Uterus (tissue), 2 donors: ENCODE measurements around the gene EIPR1.

Source experiments
- POLR2A ChIP-seq, 2 donors: fragments of 450-650 bp; IDR thresholded peaks; one replicate each; pipeline ENCODE4 v1.6.1; 2016; ENCODE audit warnings: antibody characterized with exemption in 2 of 2, mild to moderate bottlenecking in 1 of 2, moderate library complexity in 1 of 2
- TF ChIP-seq, protein P1 (sequence below), 4 experiments: fragments of 200-600 bp in 2 of 4; fragments of 450-650 bp in 2 of 4; sonication (generic) in 2 of 4; IDR thresholded peaks; one replicate each; pipeline ENCODE4 v1.5.1; 2016 to 2019; ENCODE audit warnings: antibody characterized with exemption in 4 of 4, mild to moderate bottlenecking in 2 of 4, moderate library complexity in 1 of 4

- TF ChIP-seq, protein P1, sequence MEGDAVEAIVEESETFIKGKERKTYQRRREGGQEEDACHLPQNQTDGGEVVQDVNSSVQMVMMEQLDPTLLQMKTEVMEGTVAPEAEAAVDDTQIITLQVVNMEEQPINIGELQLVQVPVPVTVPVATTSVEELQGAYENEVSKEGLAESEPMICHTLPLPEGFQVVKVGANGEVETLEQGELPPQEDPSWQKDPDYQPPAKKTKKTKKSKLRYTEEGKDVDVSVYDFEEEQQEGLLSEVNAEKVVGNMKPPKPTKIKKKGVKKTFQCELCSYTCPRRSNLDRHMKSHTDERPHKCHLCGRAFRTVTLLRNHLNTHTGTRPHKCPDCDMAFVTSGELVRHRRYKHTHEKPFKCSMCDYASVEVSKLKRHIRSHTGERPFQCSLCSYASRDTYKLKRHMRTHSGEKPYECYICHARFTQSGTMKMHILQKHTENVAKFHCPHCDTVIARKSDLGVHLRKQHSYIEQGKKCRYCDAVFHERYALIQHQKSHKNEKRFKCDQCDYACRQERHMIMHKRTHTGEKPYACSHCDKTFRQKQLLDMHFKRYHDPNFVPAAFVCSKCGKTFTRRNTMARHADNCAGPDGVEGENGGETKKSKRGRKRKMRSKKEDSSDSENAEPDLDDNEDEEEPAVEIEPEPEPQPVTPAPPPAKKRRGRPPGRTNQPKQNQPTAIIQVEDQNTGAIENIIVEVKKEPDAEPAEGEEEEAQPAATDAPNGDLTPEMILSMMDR (IDR thresholded peaks at IDR 0.05), result no peak
- TF ChIP-seq POLR2A (IDR thresholded peaks at IDR 0.05), result no peak
These were observed 190.9 kb downstream of the EIPR1 start for GRCh38 chr2:3186766-3187165.
